Measurements from ENCODE around the gene TMPRSS11B.

Gene TMPRSS11B

GRCh38 chr4:68271851-68272357, 26.4 kb upstream of the TMPRSS11B start:
- Histone ChIP-seq H3K27ac (ENCODE audit: low read length) (no peak overlapping the region), H3K36me3 (ENCODE audit: control insufficient read depth in 1 of 2, insufficient read depth in 2 of 2, low read length in 2 of 2) (no peaks in the 10 kb centered on the region), H3K4me3 (ENCODE audit: low read depth in 1 of 2, low read length in 2 of 2) (peak overlapping the region in 1 of 2 donors; percentile 20), H3K4me1 (ENCODE audit: control insufficient read depth in 1 of 2, insufficient read depth in 2 of 2, low read length in 2 of 2) (no peaks in the 10 kb centered on the region), H3K9me3 (ENCODE audit: control insufficient read depth in 1 of 2, low read length in 2 of 2) (no peaks in the 10 kb centered on the region), H3K27me3 (ENCODE audit: low read depth, low read length) (no peaks in the 10 kb centered on the region)

GRCh38 chr4:68267433-68267944, 22.0 kb upstream of the TMPRSS11B start:
- H3K27me3 ChIP-seq (ENCODE audit: low read depth, low read length), result no peaks in the 10 kb centered on the region
- no peak overlapping the region for H3K27ac ChIP-seq (ENCODE audit: low read length)
- H3K4me1 ChIP-seq (ENCODE audit: control insufficient read depth in 1 of 2, insufficient read depth in 2 of 2, low read length in 2 of 2), result no peaks in the 10 kb centered on the region
- H3K9me3 ChIP-seq (ENCODE audit: control insufficient read depth in 1 of 2, low read length in 2 of 2), result no peaks in the 10 kb centered on the region
- no peak overlapping the region for H3K4me3 ChIP-seq (ENCODE audit: low read depth in 1 of 2, low read length in 2 of 2)
- no peaks in the 10 kb centered on the region for H3K36me3 ChIP-seq (ENCODE audit: control insufficient read depth in 1 of 2, insufficient read depth in 2 of 2, low read length in 2 of 2)

GRCh38 chr4:68264875-68265565, 19.5 kb upstream of the TMPRSS11B start:
- no peaks in the 10 kb centered on the region for H3K4me1 ChIP-seq (ENCODE audit: control insufficient read depth in 1 of 2, insufficient read depth in 2 of 2, low read length in 2 of 2)
- no peak overlapping the region for H3K4me3 ChIP-seq (ENCODE audit: low read depth in 1 of 2, low read length in 2 of 2)
- H3K27me3 ChIP-seq (ENCODE audit: low read depth, low read length), result no peaks in the 10 kb centered on the region
- H3K27ac ChIP-seq (ENCODE audit: low read length), result no peak overlapping the region
- H3K36me3 ChIP-seq (ENCODE audit: control insufficient read depth in 1 of 2, insufficient read depth in 2 of 2, low read length in 2 of 2), result no peaks in the 10 kb centered on the region
- H3K9me3 ChIP-seq (ENCODE audit: control insufficient read depth in 1 of 2, low read length in 2 of 2), result no peaks in the 10 kb centered on the region

GRCh38 chr4:68259191-68259590, 13.7 kb upstream of the TMPRSS11B start:
- Histone ChIP-seq H3K27ac (ENCODE audit: low read length) (no peak overlapping the region), H3K27me3 (ENCODE audit: low read depth, low read length) (no peaks in the 10 kb centered on the region), H3K9me3 (ENCODE audit: control insufficient read depth in 1 of 2, low read length in 2 of 2) (no peaks in the 10 kb centered on the region), H3K4me3 (ENCODE audit: low read depth in 1 of 2, low read length in 2 of 2) (no peak overlapping the region), H3K36me3 (ENCODE audit: control insufficient read depth in 1 of 2, insufficient read depth in 2 of 2, low read length in 2 of 2) (no peaks in the 10 kb centered on the region), H3K4me1 (ENCODE audit: control insufficient read depth in 1 of 2, insufficient read depth in 2 of 2, low read length in 2 of 2) (no peaks in the 10 kb centered on the region)

- Histone ChIP-seq H3K27ac (ENCODE audit: low read length) (no peak overlapping the region), H3K9me3 (ENCODE audit: control insufficient read depth in 1 of 2, low read length in 2 of 2) (no peaks in the 10 kb centered on the region), H3K36me3 (ENCODE audit: control insufficient read depth in 1 of 2, insufficient read depth in 2 of 2, low read length in 2 of 2) (no peaks in the 10 kb centered on the region), H3K27me3 (ENCODE audit: low read depth, low read length) (no peaks in the 10 kb centered on the region), H3K4me3 (ENCODE audit: low read depth in 1 of 2, low read length in 2 of 2) (no peak overlapping the region), H3K4me1 (ENCODE audit: control insufficient read depth in 1 of 2, insufficient read depth in 2 of 2, low read length in 2 of 2) (no peaks in the 10 kb centered on the region)
These were observed 12.2 kb upstream of the TMPRSS11B start for GRCh38 chr4:68257719-68258118.

- Histone ChIP-seq H3K4me3 (ENCODE audit: low read depth in 1 of 2, low read length in 2 of 2) (no peak overlapping the region), H3K27me3 (ENCODE audit: low read depth, low read length) (no peaks in the 10 kb centered on the region), H3K36me3 (ENCODE audit: control insufficient read depth in 1 of 2, insufficient read depth in 2 of 2, low read length in 2 of 2) (no peaks in the 10 kb centered on the region), H3K27ac (ENCODE audit: low read length) (no peak overlapping the region), H3K4me1 (ENCODE audit: control insufficient read depth in 1 of 2, insufficient read depth in 2 of 2, low read length in 2 of 2) (no peaks in the 10 kb centered on the region), H3K9me3 (ENCODE audit: control insufficient read depth in 1 of 2, low read length in 2 of 2) (no peaks in the 10 kb centered on the region)
These were observed 10.8 kb upstream of the TMPRSS11B start for GRCh38 chr4:68256284-68256683.

- H3K36me3 ChIP-seq (ENCODE audit: control insufficient read depth in 1 of 2, insufficient read depth in 2 of 2, low read length in 2 of 2), result no peaks in the 10 kb centered on the region
- no peak overlapping the region for H3K27ac ChIP-seq (ENCODE audit: low read length)
- H3K4me1 ChIP-seq (ENCODE audit: control insufficient read depth in 1 of 2, insufficient read depth in 2 of 2, low read length in 2 of 2), result no peaks in the 10 kb centered on the region
- H3K9me3 ChIP-seq (ENCODE audit: control insufficient read depth in 1 of 2, low read length in 2 of 2), result no peaks in the 10 kb centered on the region
- H3K27me3 ChIP-seq (ENCODE audit: low read depth, low read length), result no peaks in the 10 kb centered on the region
- no peak overlapping the region for H3K4me3 ChIP-seq (ENCODE audit: low read depth in 1 of 2, low read length in 2 of 2)
These were observed 4.8 kb upstream of the TMPRSS11B start for GRCh38 chr4:68250151-68250930.

GRCh38 chr4:68249434-68249833, 3.9 kb upstream of the TMPRSS11B start:
- Histone ChIP-seq H3K27me3 (ENCODE audit: low read depth, low read length) (no peaks in the 10 kb centered on the region), H3K4me3 (ENCODE audit: low read depth in 1 of 2, low read length in 2 of 2) (no peak overlapping the region), H3K4me1 (ENCODE audit: control insufficient read depth in 1 of 2, insufficient read depth in 2 of 2, low read length in 2 of 2) (no peaks in the 10 kb centered on the region), H3K9me3 (ENCODE audit: control insufficient read depth in 1 of 2, low read length in 2 of 2) (no peaks in the 10 kb centered on the region), H3K36me3 (ENCODE audit: control insufficient read depth in 1 of 2, insufficient read depth in 2 of 2, low read length in 2 of 2) (no peaks in the 10 kb centered on the region), H3K27ac (ENCODE audit: low read length) (no peak overlapping the region)

- Histone ChIP-seq H3K4me1 (ENCODE audit: control insufficient read depth in 1 of 2, insufficient read depth in 2 of 2, low read length in 2 of 2) (no peaks in the 10 kb centered on the region), H3K27me3 (ENCODE audit: low read depth, low read length) (no peaks in the 10 kb centered on the region), H3K27ac (ENCODE audit: low read length) (no peak overlapping the region), H3K9me3 (ENCODE audit: control insufficient read depth in 1 of 2, low read length in 2 of 2) (no peaks in the 10 kb centered on the region), H3K36me3 (ENCODE audit: control insufficient read depth in 1 of 2, insufficient read depth in 2 of 2, low read length in 2 of 2) (no peaks in the 10 kb centered on the region), H3K4me3 (ENCODE audit: low read depth in 1 of 2, low read length in 2 of 2) (no peak overlapping the region)
These were observed 4.9 kb downstream of the TMPRSS11B start for GRCh38 chr4:68240620-68241019.

GRCh38 chr4:68228568-68228967, 16.9 kb downstream of the TMPRSS11B start:
- Histone ChIP-seq H3K27ac (ENCODE audit: low read length) (no peak overlapping the region), H3K9me3 (ENCODE audit: control insufficient read depth in 1 of 2, low read length in 2 of 2) (no peaks in the 10 kb centered on the region), H3K4me3 (ENCODE audit: low read depth in 1 of 2, low read length in 2 of 2) (no peak overlapping the region), H3K36me3 (ENCODE audit: control insufficient read depth in 1 of 2, insufficient read depth in 2 of 2, low read length in 2 of 2) (no peaks in the 10 kb centered on the region), H3K4me1 (ENCODE audit: control insufficient read depth in 1 of 2, insufficient read depth in 2 of 2, low read length in 2 of 2) (no peaks in the 10 kb centered on the region), H3K27me3 (ENCODE audit: low read depth, low read length) (no peaks in the 10 kb centered on the region)

- Histone ChIP-seq H3K4me3 (ENCODE audit: low read depth in 1 of 2, low read length in 2 of 2) (no peak overlapping the region), H3K36me3 (ENCODE audit: control insufficient read depth in 1 of 2, insufficient read depth in 2 of 2, low read length in 2 of 2) (no peaks in the 10 kb centered on the region), H3K27me3 (ENCODE audit: low read depth, low read length) (no peaks in the 10 kb centered on the region), H3K9me3 (ENCODE audit: control insufficient read depth in 1 of 2, low read length in 2 of 2) (no peaks in the 10 kb centered on the region), H3K4me1 (ENCODE audit: control insufficient read depth in 1 of 2, insufficient read depth in 2 of 2, low read length in 2 of 2) (no peaks in the 10 kb centered on the region), H3K27ac (ENCODE audit: low read length) (no peak overlapping the region)
These were observed 27.4 kb downstream of the TMPRSS11B start for GRCh38 chr4:68218044-68218443.
